ENCODE data around the gene INHBE.
"Not testable (repeated sequence)": the region's sequence is repeated elsewhere in the genome, so short reads cannot be mapped to it uniquely, and the experiment has no call there.

The INHBE gene, protein sequence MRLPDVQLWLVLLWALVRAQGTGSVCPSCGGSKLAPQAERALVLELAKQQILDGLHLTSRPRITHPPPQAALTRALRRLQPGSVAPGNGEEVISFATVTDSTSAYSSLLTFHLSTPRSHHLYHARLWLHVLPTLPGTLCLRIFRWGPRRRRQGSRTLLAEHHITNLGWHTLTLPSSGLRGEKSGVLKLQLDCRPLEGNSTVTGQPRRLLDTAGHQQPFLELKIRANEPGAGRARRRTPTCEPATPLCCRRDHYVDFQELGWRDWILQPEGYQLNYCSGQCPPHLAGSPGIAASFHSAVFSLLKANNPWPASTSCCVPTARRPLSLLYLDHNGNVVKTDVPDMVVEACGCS

DNA sequence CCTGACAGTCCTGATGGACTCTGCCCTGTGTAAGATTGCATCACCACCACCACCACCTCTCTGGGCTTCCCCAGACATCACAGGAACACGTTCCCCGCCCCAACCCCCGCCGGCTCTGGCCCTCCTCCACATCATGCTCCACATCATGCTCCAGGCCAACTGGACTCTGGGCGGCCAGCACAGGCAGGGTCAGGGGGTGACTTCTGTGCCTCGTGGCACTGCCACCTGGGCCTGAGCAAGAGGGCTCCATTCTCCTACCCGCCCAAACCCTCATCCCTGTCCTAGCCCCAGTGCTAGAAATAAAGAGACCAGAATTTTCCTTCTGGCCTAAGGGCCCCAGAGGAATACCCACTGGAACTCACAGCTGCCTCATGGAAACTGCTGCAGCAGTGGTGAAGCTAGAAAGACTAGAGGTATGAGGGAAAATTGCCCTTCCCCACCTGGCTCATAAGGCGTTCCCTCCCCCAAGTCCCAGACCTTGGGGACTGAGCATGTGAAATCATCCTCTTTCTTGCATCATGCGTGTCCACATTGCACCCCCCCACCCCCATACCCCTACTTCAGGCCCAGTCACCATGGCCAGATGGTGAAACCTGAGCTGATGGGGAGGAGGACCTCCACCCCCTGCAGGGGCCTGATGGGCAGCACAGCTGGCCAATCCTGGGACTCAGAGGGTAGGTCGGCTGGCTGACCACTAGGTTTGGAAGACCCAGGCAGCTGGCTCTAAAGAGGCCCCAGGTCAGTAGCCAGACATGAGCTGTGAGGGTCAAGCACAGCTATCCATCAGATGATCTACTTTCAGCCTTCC is at the start of gene INHBE:
Gene INHBE, plus strand, starts transcription at position 742 of the 808 bp plus-strand sequence. CDS start 230 bp downstream, outside the sequence.
- Mint-ChIP-seq H3K9me3 (no peaks in the 10 kb centered on the region), H3K36me3 (ENCODE audit: low read depth) (no peaks in the 10 kb centered on the region), H3K4me3 (peak within 1 kb of the TSS; percentile 65), H3K27ac (peak within 1 kb of the TSS; percentile 73), H3K4me1 (ENCODE audit: low read depth) (peaks cover 17% of the 10 kb centered on the region), H3K27me3 (ENCODE audit: low read depth) (no peaks in the 10 kb centered on the region)

DNA sequence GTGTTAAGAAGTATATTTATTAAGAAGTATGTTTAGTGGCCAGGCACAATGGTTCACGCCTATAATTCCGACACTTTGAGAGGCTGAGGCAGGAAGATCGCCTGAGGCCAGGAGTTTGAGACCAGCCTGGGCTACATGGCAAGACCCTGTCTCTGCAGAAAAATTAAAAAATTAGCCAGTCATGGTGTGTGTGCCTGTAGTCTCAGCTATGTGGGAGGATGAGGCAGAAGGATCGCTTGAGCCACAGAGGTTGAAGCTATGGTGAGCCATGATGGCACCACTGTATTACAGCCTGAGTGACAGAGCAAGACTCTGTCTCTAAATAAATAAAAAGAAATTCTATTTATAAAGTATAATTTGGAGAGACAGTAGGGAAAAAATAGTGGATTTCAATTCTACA is 44.6 kb upstream of the INHBE start:
- H3K4me1 Mint-ChIP-seq (ENCODE audit: low read depth) = no peaks in the 10 kb centered on the region
- no peak overlapping the region for H3K27ac Mint-ChIP-seq
- H3K9me3 Mint-ChIP-seq = no peaks in the 10 kb centered on the region
- no peaks in the 10 kb centered on the region for H3K27me3 Mint-ChIP-seq (ENCODE audit: low read depth)
- H3K4me3 Mint-ChIP-seq = no peak overlapping the region
- peaks cover 2% of the 10 kb centered on the region for H3K36me3 Mint-ChIP-seq (ENCODE audit: low read depth)

DNA sequence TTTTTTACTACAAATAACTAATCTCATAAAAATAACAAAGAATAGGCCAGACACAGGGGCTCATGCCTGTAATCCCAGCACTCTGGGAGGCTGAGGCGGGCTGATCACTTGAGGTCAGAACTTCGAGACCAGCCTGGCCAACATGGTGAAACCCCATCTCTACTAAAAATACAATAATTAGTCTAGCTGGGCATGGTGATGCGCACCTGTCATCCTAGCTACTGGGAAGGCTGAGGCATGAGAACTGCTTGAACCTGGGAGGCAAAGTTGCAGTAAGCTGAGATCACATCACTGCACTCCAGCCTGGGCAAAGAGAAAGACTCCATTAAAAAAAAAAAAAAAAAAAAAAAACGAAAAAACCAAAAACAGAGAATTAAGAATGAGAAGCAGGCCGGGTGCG is 40.9 kb upstream of the INHBE start:
- H3K36me3 Mint-ChIP-seq (ENCODE audit: low read depth); H3K27me3 Mint-ChIP-seq (ENCODE audit: low read depth); H3K27ac Mint-ChIP-seq; H3K4me3 Mint-ChIP-seq; H3K9me3 Mint-ChIP-seq; H3K4me1 Mint-ChIP-seq (ENCODE audit: low read depth): not testable (repeated sequence)

DNA sequence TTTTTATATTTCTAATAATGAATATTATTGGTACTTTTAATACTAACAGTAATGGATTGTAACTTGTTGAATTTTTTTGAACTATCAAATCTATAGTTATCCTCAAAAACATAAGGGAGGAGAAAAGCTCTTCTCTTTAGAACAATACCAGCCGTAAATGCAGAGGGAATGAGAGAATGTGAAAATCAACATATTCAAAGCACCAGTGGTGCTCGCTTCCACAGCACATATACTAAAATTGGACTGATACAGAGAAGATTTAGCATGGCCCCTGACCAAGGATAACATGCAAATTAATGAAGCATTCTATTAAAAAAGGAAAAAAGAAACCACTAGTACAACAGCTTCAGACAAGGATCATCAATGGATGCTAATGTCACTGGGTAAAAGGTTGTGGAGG is 40.0 kb upstream of the INHBE start:
- Mint-ChIP-seq H3K36me3 (ENCODE audit: low read depth) (peaks cover 2% of the 10 kb centered on the region), H3K4me3 (no peak overlapping the region), H3K9me3 (no peaks in the 10 kb centered on the region), H3K27me3 (ENCODE audit: low read depth) (no peaks in the 10 kb centered on the region), H3K4me1 (ENCODE audit: low read depth) (peaks cover 2% of the 10 kb centered on the region), H3K27ac (no peak overlapping the region)

DNA sequence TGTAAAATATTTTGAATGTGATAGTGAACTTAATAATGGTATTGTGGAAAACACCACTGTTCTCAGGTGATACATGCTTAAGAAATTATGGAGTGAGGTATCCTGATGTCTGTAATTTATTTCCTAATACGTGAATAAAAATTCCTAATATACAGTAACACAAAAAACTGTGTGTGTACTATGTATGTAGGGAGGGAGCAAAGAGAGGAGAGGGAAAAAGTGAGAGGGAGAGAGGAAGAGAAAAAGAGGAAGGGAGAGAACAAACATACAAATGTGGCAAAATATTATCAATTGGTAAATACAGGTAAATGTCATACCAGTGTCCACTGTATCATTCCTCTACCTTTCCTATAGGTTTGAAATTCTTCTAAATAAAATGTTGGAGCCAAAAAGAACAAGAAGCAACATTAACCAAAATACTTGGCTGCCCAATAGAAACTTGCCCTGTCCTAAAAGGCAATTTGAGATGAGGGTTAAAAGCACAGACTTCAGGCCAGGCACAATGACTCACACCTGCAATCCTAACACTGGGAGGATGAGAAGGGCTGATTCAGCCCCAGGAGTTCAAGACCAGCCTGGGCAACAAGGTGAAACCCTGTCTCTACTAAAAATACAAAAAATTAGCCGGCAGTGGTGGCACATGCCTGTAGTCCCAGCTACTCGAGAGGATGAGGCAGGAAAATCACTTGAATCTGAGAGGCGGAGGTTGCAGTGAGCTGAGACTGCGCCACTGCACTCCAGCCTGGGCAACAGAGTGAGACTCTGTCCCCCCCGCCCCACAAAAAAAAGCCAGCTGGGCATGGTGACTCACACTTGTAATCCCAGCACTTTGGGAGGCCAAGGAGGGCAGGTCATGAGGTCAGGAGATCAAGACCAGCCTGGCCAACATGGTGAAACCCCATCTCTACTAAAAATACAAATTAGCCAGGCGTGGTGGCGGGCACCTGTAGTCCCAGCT is 38.8 kb upstream of the INHBE start:
- Mint-ChIP-seq H3K27me3 (ENCODE audit: low read depth) (no peaks in the 10 kb centered on the region), H3K4me1 (ENCODE audit: low read depth) (peaks cover 2% of the 10 kb centered on the region), H3K27ac (no peak overlapping the region), H3K9me3 (no peaks in the 10 kb centered on the region), H3K36me3 (ENCODE audit: low read depth) (peaks cover 6% of the 10 kb centered on the region), H3K4me3 (no peak overlapping the region)

DNA sequence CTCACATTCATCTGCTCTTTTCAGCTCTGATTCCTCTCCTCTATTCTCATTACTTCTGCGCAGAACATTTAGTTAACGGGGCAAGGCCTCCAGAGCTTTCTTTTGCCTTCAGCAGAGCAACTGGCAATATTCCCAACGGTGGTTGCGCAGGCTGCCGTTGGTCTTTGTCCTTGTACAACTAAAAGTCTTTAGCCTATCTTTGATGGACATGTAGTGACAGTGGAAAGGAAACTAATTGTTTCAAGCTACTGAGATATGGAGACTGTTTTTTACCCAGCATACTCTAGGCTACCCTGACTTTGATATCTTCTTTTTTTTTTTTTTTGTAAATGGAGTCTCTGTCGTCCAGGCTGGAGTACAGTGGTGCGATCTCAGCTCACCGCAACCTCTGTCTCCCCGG is 36.9 kb upstream of the INHBE start:
- Mint-ChIP-seq H3K27ac (no peak overlapping the region), H3K4me1 (ENCODE audit: low read depth) (peaks cover 4% of the 10 kb centered on the region), H3K9me3 (no peaks in the 10 kb centered on the region), H3K27me3 (ENCODE audit: low read depth) (no peaks in the 10 kb centered on the region), H3K4me3 (no peak overlapping the region), H3K36me3 (ENCODE audit: low read depth) (peaks cover 12% of the 10 kb centered on the region)

DNA sequence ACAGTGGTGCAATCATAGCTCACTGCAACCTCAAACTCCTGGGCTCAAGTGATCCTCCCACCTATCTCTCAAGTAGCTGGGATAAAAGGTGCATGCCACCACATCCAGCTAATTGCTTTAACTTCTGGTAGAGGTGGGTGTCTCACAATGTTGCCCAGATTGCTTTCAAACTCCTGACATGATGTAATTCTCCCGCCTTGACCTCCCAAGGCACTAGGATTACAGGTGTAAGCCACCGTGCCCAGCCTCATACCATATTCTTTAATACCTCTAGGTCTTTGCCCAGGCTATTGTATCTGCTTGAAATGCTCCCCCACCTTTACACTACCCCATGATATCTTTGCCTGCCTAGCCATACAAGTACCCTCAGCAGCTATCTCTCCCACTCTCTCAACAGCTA is 35.6 kb upstream of the INHBE start:
- no peaks in the 10 kb centered on the region for H3K27me3 Mint-ChIP-seq (ENCODE audit: low read depth)
- H3K4me1 Mint-ChIP-seq (ENCODE audit: low read depth) = peaks cover 4% of the 10 kb centered on the region
- H3K4me3 Mint-ChIP-seq = no peak overlapping the region
- no peak overlapping the region for H3K27ac Mint-ChIP-seq
- peaks cover 14% of the 10 kb centered on the region for H3K36me3 Mint-ChIP-seq (ENCODE audit: low read depth)
- H3K9me3 Mint-ChIP-seq = no peaks in the 10 kb centered on the region

DNA sequence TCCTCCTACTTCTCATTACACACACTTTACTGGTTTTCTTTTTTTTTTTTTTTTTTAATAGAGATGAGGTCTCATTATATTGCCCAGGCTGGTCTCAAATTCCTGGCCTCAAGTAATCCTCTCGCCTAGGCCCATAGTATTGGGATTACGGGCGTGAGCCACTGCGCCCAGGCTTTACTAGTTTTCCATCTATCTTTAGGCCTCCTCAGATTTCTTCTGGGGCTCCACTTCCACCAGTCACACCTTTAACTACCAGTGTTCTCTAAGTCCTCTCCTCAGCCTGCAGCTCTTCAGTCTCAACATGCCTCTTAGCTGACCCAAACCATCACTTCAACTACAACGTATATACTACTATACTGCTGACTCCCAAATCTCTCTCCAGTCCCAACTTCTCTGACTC is 34.6 kb upstream of the INHBE start:
- Mint-ChIP-seq H3K4me1 (ENCODE audit: low read depth) (peaks cover 4% of the 10 kb centered on the region), H3K27ac (no peak overlapping the region), H3K27me3 (ENCODE audit: low read depth) (no peaks in the 10 kb centered on the region), H3K36me3 (ENCODE audit: low read depth) (peaks cover 17% of the 10 kb centered on the region), H3K9me3 (no peaks in the 10 kb centered on the region), H3K4me3 (no peak overlapping the region)

DNA sequence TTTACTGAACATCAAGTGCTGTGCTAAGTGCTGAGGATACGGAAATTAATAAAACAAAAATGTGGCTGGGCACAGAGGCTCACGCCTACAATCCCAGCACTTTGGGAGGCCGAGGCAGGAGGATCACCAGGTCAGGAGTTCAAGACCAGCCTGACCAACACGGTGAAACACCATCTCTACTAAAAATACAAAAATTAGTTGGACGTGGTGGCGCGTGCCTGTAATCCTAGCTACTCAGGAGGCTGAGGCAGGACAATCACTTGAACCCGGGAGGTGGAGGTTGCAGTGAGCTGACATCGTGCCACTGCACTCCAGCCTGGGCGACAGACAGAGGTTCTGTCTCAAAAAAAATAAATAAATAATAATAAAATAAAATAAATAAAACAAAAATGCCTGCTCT is 28.2 kb upstream of the INHBE start:
- peaks cover 27% of the 10 kb centered on the region for H3K4me1 Mint-ChIP-seq (ENCODE audit: low read depth)
- H3K27ac Mint-ChIP-seq; H3K4me3 Mint-ChIP-seq; H3K27me3 Mint-ChIP-seq (ENCODE audit: low read depth); H3K9me3 Mint-ChIP-seq: not testable (repeated sequence)
- H3K36me3 Mint-ChIP-seq (ENCODE audit: low read depth) = peaks cover 18% of the 10 kb centered on the region

DNA sequence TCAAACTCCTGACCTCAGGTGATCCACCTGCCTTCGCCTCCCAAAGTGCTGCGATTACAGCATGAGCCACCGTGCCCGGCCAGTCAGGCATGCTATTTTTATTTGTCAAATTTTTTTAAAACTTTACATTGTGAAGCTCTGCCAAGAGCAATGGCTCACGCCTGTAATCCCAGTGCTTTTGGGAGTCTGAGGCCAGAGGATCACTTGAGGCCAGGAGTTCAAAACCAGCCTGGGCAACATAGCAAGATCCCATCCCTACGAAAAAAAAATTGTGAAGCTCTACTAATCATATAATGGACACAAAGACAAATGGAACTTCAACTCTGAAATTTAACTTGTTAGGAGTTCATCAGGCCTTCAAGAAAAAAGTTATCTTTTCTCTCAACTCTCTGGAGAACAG is 26.1 kb upstream of the INHBE start:
- H3K36me3 Mint-ChIP-seq (ENCODE audit: low read depth) = peaks cover 10% of the 10 kb centered on the region
- H3K9me3 Mint-ChIP-seq = no peaks in the 10 kb centered on the region
- peak overlapping the region; percentile 74 for H3K27ac Mint-ChIP-seq
- peak overlapping the region; percentile 94 for H3K4me3 Mint-ChIP-seq
- peaks cover 27% of the 10 kb centered on the region for H3K4me1 Mint-ChIP-seq (ENCODE audit: low read depth)
- H3K27me3 Mint-ChIP-seq (ENCODE audit: low read depth) = no peaks in the 10 kb centered on the region

DNA sequence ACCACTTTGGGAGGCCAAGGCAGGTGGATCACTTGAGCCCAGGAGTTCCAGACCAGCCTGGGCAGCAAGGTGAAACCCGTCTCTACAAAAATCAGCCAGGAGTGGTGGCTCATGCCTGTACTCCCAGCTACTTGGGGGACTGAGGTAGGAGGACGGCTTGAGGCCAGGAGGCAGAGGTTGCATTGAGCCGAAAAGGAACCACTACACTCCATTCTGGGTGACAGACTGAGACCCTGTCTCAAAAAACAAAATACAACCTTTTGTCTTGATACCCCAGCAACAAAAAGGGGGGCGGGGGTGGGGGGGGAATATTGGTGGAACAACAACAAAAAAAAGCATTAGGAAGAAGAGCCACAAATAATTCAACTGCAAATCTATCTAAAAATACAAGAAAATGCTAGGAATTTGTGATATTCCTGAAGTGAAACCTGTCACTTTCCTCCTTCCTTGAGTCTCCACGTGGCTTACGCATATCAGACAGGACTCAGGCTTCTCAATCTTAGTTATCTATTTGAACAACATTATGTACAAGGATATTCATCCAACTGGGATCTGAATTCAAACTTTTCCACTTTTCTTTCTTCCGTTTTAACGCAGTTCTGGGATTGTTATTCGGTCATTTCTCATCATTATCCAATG is 25.5 kb upstream of the INHBE start:
- Mint-ChIP-seq H3K4me3 (peak overlapping the region; percentile 94), H3K36me3 (ENCODE audit: low read depth) (peaks cover 6% of the 10 kb centered on the region), H3K4me1 (ENCODE audit: low read depth) (peaks cover 27% of the 10 kb centered on the region), H3K27ac (peak overlapping the region; percentile 99), H3K27me3 (ENCODE audit: low read depth) (no peaks in the 10 kb centered on the region), H3K9me3 (no peaks in the 10 kb centered on the region)

DNA sequence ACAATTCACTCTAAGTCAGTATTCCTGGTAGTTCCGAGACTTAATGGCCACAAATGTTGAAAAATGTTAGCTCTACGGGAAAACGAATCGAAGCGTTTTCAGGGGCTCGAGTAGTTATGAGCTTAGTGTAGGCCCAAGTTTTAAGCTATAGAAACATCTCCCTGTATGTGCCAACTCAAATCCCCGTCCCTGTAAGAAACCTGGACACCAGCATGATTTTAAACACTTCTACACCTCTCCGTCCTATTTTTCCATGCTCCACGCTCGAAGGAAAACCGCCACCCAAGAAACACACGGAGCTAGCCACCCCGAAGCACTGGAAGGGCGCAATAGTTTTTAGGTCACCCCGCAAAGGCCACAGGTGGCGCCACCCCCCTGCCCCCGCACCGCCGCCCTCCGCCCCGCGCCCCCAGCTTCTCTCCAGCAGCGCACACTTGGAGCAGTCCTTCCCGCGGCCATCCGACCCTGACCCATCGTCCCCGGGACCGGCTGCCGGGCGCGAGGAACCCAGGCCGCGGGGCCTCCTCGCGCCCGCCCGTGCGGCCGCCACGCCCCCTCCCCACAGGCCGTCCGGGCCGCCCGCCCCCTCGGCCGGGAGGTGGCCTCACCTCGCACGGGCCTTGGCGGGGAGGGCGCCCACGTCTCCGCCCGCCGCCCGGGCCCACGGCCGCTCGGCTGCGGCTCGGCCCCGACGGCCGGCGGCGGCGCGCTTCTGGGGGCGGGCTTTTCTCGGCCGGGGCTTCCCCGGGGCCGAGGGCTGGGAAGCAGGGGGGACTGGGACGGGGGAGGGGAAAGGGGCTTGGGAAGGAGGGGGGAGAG is 24.8 kb upstream of the INHBE start:
- Mint-ChIP-seq H3K27me3 (ENCODE audit: low read depth) (no peaks in the 10 kb centered on the region), H3K4me3 (peak overlapping the region; percentile 94), H3K27ac (peak overlapping the region; percentile 99), H3K4me1 (ENCODE audit: low read depth) (peaks cover 28% of the 10 kb centered on the region), H3K36me3 (ENCODE audit: low read depth) (peaks cover 5% of the 10 kb centered on the region), H3K9me3 (no peaks in the 10 kb centered on the region)

DNA sequence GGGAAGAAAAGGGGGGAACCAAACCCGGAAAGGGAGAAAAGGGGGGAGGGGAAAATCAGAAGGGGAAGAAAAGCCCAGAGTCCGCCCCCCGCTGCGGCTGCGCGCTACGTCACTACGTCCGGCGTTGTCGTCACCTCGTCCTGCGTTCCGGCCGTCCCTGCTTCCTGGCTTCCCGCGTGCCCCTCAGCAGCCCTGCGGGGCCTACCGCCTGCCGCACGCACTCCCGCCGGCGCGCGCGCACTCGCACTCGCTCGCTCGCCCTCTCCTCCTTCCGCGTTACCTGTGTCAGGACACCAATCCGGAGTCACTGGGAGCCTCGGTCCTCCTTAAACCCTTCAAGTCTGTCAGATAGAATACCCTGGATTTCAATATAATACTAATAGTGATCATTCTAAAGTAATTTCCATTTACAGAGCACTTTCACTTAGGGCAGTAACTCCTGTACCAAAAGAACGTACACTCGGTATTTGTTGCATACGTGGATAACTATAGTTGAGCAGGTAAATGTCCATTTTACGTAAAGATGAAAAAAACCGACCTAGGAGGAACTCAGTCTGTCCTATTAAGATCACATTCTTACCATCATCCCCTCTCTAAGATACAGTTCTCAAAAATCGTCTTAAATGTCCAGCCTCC is 24.1 kb upstream of the INHBE start, which contains the start of gene R3HDM2:
Gene R3HDM2, minus strand, starts transcription at position 113 of the 636 bp plus-strand sequence. CDS start 120,615 bp downstream, outside the sequence.
- peaks cover 30% of the 10 kb centered on the region for H3K4me1 Mint-ChIP-seq (ENCODE audit: low read depth)
- peak within 1 kb of the TSS; percentile 94 for H3K4me3 Mint-ChIP-seq

More for the DNA sequence above, 24.1 kb upstream of the INHBE start, which contains the start of gene R3HDM2:
- no peaks in the 10 kb centered on the region for H3K9me3 Mint-ChIP-seq
- H3K27me3 Mint-ChIP-seq (ENCODE audit: low read depth) = no peaks in the 10 kb centered on the region
- H3K27ac Mint-ChIP-seq = peak within 1 kb of the TSS; percentile 99
- peaks cover 5% of the 10 kb centered on the region for H3K36me3 Mint-ChIP-seq (ENCODE audit: low read depth)

Data from T-helper 1 cell treated with Interleukin-12 subunit alpha and Interleukin-12 subunit beta and Interleukin-4 antibody, amounts not matched to agents 30 μg/mL and 1 μg/mL, for 36 hours (primary cell).